ENCODE measurements around the gene NUP160.
"Not testable (repeated sequence)": the region's sequence is repeated elsewhere in the genome, so short reads cannot be mapped to it uniquely, and the experiment has no call there.

Gene NUP160

GRCh38 chr11:47791774-47792430 is 56.2 kb downstream of the NUP160 start:
- DNase-seq (ENCODE audit: low spot score), result no peak

GRCh38 chr11:47790017-47790416 is 58.1 kb downstream of the NUP160 start:
- not testable (repeated sequence) for DNase-seq (ENCODE audit: low spot score)

GRCh38 chr11:47788181-47788580 is 60.0 kb downstream of the NUP160 start:
- DNase-seq (ENCODE audit: low spot score), result no peak

- no peak for DNase-seq (ENCODE audit: low spot score)
Measured at GRCh38 chr11:47786373-47786772, 61.8 kb downstream of the NUP160 start.

- no peak for DNase-seq (ENCODE audit: low spot score)
Measured at GRCh38 chr11:47784785-47785381, 63.3 kb downstream of the NUP160 start.

- DNase-seq (ENCODE audit: low spot score), result no peak
Measured at GRCh38 chr11:47783087-47783610, 65.0 kb downstream of the NUP160 start.

- no peak for DNase-seq (ENCODE audit: low spot score)
Measured at GRCh38 chr11:47778878-47779483, 69.2 kb downstream of the NUP160 start.

- DNase-seq (ENCODE audit: low spot score), result no peak
Measured at GRCh38 chr11:47775240-47775869, 72.8 kb downstream of the NUP160 start.

GRCh38 chr11:47773882-47774281 is 74.3 kb downstream of the NUP160 start:
- no peak for DNase-seq (ENCODE audit: low spot score)

- DNase-seq (ENCODE audit: low spot score), result not testable (repeated sequence)
Measured at GRCh38 chr11:47769556-47769955, 78.6 kb downstream of the NUP160 start.

GRCh38 chr11:47768101-47768612 is 80.0 kb downstream of the NUP160 start:
- DNase-seq (ENCODE audit: low spot score), result no peak

- peak; percentile 78 for DNase-seq (ENCODE audit: low spot score)
Measured at GRCh38 chr11:47766509-47767227, 81.5 kb downstream of the NUP160 start.

- DNase-seq (ENCODE audit: low spot score), result no peak
Measured at GRCh38 chr11:47765086-47765485, 83.1 kb downstream of the NUP160 start.

- DNase-seq (ENCODE audit: low spot score), result not testable (repeated sequence)
Measured at GRCh38 chr11:47759291-47759690, 88.9 kb downstream of the NUP160 start.

- DNase-seq (ENCODE audit: low spot score), result no peak
Measured at GRCh38 chr11:47756208-47756607, 91.9 kb downstream of the NUP160 start.

- DNase-seq (ENCODE audit: low spot score), result no peak
Measured at GRCh38 chr11:47750725-47751124, 97.4 kb downstream of the NUP160 start.

- not testable (repeated sequence) for DNase-seq (ENCODE audit: low spot score)
Measured at GRCh38 chr11:47742494-47742893, 105.7 kb downstream of the NUP160 start.

- not testable (repeated sequence) for DNase-seq (ENCODE audit: low spot score)
Measured at GRCh38 chr11:47737817-47738216, 110.3 kb downstream of the NUP160 start.

- DNase-seq (ENCODE audit: low spot score), result no peak
Measured at GRCh38 chr11:47732271-47732670, 115.9 kb downstream of the NUP160 start.

GRCh38 chr11:47731475-47731874 is 116.7 kb downstream of the NUP160 start:
- DNase-seq (ENCODE audit: low spot score), result no peak

Measured in NAMALWA (cell line).